Right atrium auricular region (tissue), 2 donors: ENCODE measurements around the gene LAMA4. TPM values are rescaled to one million over a fixed set of nuclear protein-coding genes. Genes with fewer than 3 reads are reported as not detected.
A peak's percentile ranks its signal among the peaks of the same experiment; 100 is the strongest.

Experiments
- DNase-seq: peaks from one replicate; pipeline ENCODE4 v3.0.0-alpha.2; 2019; ENCODE audit warnings: low spot score
- H3K27ac ChIP-seq, 2 donors: fragments of 200-600 bp; sonication (generic); 1 replicate in 1 of 2; 2 replicates in 1 of 2; pipeline ENCODE4 v1.5.1; 2016 to 2019
- H3K27me3 ChIP-seq, 2 donors: fragments of 200-600 bp; sonication (generic); one replicate each; pipeline versions ENCODE4 v1.5.1 to v1.6.0; 2017 to 2019
- H3K36me3 ChIP-seq: fragments of 200-600 bp; sonication (generic); one replicate; pipeline ENCODE4 v1.5.1; 2016
- H3K4me1 ChIP-seq, 2 donors: fragments of 200-600 bp; sonication (generic); one replicate each; pipeline versions ENCODE4 v1.5.1 to v1.6.0; 2017 to 2019
- H3K4me3 ChIP-seq, 2 donors: fragments of 200-600 bp; sonication (generic); 1 replicate in 1 of 2; 2 replicates in 1 of 2; pipeline ENCODE4 v1.5.1; 2017 to 2019; ENCODE audit warnings: mild to moderate bottlenecking in 1 of 2, moderate library complexity in 1 of 2
- H3K9me3 ChIP-seq, 2 donors: fragments of 200-600 bp; sonication (generic); one replicate each; pipeline ENCODE4 v1.5.1; 2019
- total RNA-seq, 2 donors: library from RNA; depleted of rRNA; stranded (reverse); fragments of >200 nt; gene quantifications; one replicate each; pipeline ENCODE4 v1.1.0, GENCODE V29; 2016
- TF ChIP-seq, protein P1 (sequence below), 2 donors: fragments of 200-600 bp; sonication (generic); IDR thresholded peaks; one replicate each; pipeline ENCODE4 v1.5.1; 2019; ENCODE audit warnings: antibody characterized with exemption in 2 of 2

The LAMA4 gene
- total RNA-seq, 2 donors from 2014 or later: 37.2 to 47.1 TPM

DNA sequence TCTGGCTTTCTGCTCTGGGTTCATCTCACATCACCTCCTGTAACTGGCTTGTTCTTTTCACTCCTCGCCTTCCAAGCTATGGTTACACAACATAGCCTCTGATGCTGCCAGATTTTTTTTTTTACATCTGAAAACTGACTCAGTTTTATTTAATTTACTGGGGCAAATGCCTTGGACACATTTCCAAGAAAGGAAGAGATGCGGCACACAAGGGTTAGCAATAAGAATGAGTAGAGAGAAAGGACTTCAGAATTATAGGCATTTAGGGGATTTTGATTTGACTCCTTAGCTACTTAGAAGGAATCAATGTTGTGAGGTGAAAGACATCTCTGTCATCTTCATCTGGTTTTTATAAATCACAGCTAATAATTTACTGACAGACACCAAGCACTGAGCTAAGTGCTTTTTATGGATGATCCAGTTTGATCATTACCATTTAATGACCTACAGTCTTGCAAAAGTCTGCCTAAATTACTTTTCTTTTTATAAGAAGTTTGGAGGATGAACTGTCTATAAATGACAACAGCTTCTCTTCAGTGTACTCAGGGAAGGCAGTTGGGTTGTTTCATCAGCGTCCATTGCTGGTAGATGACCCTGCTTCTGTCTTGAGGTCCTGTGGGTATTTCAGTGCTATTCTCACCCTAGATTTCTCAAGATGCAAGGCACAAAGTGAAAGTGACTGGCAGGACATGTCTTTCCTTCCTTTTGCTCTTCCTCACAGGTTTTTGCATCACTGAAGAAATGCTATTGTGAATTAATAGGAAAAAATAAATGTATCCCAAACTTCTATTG is 31.1 kb downstream of the LAMA4 start:
- DNase-seq: no peak
- peaks cover 0 to 70% of the 10 kb centered on the region in 2 donors for H3K4me1 ChIP-seq
- H3K27me3 ChIP-seq: no peaks in the 10 kb centered on the region

DNA sequence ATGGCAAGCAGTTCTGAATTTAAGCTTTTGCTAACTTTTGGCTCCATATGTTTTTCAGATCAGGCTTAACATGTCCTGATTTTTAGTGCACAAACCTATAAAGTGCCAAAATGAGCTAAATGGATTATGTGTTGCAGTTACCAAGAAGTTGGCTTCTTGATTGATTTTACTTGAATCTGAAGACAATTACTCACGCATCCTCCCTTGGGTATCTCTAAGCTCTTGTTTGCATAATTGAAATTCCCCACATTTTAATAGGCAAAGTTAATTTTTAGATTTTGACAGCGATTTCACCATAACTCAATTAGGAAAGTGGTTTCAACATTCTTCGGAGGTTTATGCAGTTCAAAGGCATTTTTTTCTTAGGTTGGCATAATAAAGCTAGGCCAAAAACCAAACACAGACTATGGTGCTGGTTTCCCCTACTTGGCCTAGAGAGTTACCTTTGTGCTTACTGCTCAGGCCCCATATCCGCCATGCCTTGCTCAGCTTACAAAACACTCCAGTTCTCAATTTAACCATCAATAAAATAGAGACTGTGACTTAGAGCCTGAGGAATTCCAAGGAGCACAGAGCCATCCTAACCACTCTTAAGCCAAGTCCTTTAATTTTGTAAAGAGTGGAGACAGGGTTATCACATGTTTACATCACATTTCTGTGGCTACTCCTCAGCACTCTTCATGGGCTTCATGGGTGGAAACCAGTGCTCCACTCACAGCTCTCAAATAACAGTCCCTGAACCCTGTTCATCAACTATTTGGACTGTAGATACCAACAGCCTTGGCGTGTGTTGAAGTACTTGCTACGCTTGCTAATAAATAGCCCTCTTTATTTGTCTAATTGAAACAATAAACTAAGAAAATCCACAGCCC is 32.1 kb downstream of the LAMA4 start:
- no peaks in the 10 kb centered on the region for H3K9me3 ChIP-seq
- no peak overlapping the region for H3K4me3 ChIP-seq
- H3K27ac ChIP-seq: peak overlapping the region; percentile 54 to 69
- H3K4me1 ChIP-seq: peaks cover 0 to 70% of the 10 kb centered on the region in 2 donors
- no peaks in the 10 kb centered on the region for H3K36me3 ChIP-seq
- no peaks in the 10 kb centered on the region for H3K27me3 ChIP-seq
- TF ChIP-seq, protein P1, sequence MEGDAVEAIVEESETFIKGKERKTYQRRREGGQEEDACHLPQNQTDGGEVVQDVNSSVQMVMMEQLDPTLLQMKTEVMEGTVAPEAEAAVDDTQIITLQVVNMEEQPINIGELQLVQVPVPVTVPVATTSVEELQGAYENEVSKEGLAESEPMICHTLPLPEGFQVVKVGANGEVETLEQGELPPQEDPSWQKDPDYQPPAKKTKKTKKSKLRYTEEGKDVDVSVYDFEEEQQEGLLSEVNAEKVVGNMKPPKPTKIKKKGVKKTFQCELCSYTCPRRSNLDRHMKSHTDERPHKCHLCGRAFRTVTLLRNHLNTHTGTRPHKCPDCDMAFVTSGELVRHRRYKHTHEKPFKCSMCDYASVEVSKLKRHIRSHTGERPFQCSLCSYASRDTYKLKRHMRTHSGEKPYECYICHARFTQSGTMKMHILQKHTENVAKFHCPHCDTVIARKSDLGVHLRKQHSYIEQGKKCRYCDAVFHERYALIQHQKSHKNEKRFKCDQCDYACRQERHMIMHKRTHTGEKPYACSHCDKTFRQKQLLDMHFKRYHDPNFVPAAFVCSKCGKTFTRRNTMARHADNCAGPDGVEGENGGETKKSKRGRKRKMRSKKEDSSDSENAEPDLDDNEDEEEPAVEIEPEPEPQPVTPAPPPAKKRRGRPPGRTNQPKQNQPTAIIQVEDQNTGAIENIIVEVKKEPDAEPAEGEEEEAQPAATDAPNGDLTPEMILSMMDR (IDR thresholded peaks at IDR 0.05): no peak
- no peak for DNase-seq

More for the DNA sequence above, 31.1 kb downstream of the LAMA4 start:
- H3K4me3 ChIP-seq: no peak overlapping the region
- TF ChIP-seq, protein P1 (IDR thresholded peaks at IDR 0.05): no peak
- no peaks in the 10 kb centered on the region for H3K36me3 ChIP-seq
- no peaks in the 10 kb centered on the region for H3K9me3 ChIP-seq
- peak overlapping the region; percentile 34 to 69 for H3K27ac ChIP-seq

DNA sequence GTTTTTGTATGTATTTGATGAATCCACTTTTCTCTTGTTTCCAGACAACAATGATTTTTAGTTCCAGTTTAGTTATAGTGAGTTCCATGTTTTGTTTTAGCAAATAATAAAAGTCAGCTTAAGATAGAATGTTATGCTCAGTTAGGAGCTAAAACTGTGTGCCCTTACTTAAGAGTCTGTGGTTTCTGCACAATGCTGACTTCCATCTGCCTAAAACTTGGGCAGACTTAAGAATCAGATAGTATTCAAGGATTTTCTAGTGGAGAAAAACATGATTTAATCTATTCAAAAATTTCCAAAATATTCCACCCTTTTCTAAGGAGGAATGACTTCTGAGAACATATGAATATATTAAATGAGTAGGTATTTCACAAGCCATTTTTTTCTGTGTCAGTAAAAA is 32.8 kb downstream of the LAMA4 start:
- Histone ChIP-seq H3K27ac (peak overlapping the region in 1 of 2 donors; percentile 69), H3K9me3 (no peaks in the 10 kb centered on the region), H3K4me1 (peaks cover 0 to 74% of the 10 kb centered on the region in 2 donors), H3K36me3 (no peaks in the 10 kb centered on the region), H3K27me3 (no peaks in the 10 kb centered on the region), H3K4me3 (no peak overlapping the region)
- no peak for DNase-seq
- TF ChIP-seq, protein P1 (IDR thresholded peaks at IDR 0.05): no peak

DNA sequence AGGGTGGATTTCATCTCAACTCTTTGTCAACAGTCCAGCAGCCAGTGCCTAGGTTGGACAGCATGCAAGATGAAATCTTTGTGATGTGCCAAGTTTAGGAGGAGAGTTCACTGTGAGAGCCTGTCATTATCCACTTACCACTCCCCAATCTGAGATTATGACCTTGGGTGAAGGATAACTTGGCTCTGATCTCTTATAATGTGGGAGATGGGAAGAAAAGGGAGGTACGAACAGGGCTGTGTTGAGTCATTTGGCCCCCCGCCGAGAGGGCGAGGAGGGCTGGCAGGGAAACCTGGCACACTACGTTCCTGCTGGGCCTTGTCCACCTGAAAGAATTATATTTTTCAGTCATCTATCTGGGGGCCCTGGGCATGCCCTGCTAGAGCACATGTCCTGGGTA is 35.8 kb downstream of the LAMA4 start:
- peak; percentile 64 for DNase-seq
- TF ChIP-seq, protein P1 (IDR thresholded peaks at IDR 0.05): no peak
- Histone ChIP-seq H3K36me3 (no peaks in the 10 kb centered on the region), H3K27ac (peak overlapping the region; percentile 58 to 77), H3K4me1 (peaks cover 0 to 83% of the 10 kb centered on the region in 2 donors), H3K27me3 (no peaks in the 10 kb centered on the region), H3K9me3 (no peaks in the 10 kb centered on the region), H3K4me3 (no peak overlapping the region)

DNA sequence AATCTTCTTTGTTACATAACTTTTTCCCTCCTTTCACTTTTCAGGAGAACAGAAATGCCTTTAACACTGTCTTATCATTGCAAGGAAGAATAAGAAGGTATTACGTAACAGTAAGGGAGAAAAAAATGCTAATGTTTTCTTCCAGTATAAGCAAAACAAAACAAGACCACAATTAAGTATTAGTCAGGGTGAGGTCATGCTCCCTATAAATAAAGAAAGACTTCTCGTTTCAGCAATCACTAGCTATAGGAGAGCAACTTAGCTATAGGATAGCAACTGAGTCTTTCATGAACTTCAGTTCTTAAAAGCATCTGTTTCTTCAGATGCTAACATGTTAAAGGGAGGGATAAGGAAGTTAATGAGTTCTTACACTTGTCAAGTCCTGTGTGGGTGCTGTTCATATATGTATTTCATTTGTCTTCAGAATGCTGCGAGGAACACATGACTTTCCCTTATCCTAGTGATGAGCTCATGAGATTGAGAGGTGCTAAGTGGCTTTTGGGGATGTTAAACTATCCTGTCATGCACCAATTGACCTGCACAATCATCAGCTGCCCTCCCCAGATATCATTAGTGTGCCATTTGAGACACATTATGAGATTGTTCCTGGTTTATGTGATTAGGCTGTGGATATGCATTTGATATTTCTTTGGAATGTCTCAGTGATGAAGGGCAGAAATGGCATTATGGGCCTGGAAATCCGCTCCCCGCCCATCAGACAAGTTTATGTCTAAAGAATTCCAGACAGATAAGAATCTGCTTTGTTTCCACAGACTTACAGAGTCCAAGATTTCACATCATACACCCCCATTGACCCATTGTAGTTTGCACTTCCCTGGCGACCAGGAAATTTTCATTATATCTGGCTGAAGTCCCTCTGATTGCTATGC is 37.5 kb downstream of the LAMA4 start:
- Histone ChIP-seq H3K9me3 (no peaks in the 10 kb centered on the region), H3K27me3 (no peaks in the 10 kb centered on the region), H3K4me3 (no peak overlapping the region), H3K4me1 (peaks cover 0 to 66% of the 10 kb centered on the region in 2 donors), H3K36me3 (no peaks in the 10 kb centered on the region), H3K27ac (peak overlapping the region in 1 of 2 donors; percentile 33)
- no peak for DNase-seq
- TF ChIP-seq, protein P1 (IDR thresholded peaks at IDR 0.05): no peak
